HG03558 (cell line): ENCODE data around the gene PPP5C.
"Not testable (repeated sequence)": the region's sequence is repeated elsewhere in the genome, so short reads cannot be mapped to it uniquely, and the experiment has no call there.

Experiments
- ATAC-seq: cut with Tn5 transposase; IDR thresholded peaks from one replicate; pipeline ENCODE4 v1.9.1; 2021; ENCODE audit warnings: moderate number of reproducible peaks; ENCODE audit not compliant: unreplicated experiment; ENCODE audit errors: extremely low read depth

The PPP5C gene

GRCh38 chr19:46357846-46358583 lies 11.1 kb downstream of the PPP5C start:
- no peak for ATAC-seq

DNA sequence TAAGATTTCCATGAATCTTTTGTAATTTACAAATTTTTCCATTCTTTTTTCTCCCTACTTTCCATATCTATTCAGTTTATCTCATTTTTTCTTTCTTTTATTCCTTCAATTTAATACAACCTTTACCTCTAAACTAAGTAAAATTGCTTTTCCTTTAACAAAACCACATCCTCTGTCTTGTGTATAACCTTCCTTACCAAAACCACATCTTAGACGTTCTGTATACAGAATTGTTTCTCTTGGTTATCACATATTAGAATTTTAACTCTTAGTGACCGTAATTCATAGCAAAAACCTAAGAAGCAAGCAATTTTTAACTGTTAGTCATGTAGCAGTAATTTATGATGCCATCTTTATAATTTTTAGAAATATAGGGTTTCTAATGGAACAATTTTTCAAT lies 15.0 kb downstream of the PPP5C start:
- ATAC-seq: no peak

- ATAC-seq: no peak
Measured at GRCh38 chr19:46364359-46364758, 17.5 kb downstream of the PPP5C start.

DNA sequence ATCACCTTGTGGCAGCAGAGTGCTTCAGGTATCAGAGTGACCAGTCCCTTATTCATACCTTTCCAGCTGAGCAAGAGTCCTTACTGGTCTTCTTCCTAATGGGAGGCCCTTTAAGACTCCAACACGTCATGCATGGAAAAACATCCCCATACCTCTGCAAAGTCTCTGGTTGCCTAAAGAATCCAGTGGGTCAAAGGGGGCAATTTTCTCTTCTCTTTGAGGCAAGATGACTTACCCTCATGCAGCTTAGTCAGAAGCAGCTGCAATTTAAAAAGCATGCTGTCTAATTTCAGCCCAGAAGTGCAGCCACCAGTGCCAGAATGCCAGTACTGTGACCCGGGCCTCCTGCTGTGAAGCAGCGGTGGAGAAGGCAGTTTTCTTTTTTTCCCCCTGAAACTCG lies 18.7 kb downstream of the PPP5C start:
- no peak for ATAC-seq

- ATAC-seq: no peak
Measured at GRCh38 chr19:46366620-46367292, 19.9 kb downstream of the PPP5C start.

GRCh38 chr19:46367426-46367825 lies 20.5 kb downstream of the PPP5C start:
- no peak for ATAC-seq

- ATAC-seq: no peak
Measured at GRCh38 chr19:46368116-46368515, 21.2 kb downstream of the PPP5C start.

GRCh38 chr19:46369817-46370216 lies 22.9 kb downstream of the PPP5C start:
- no peak for ATAC-seq

- ATAC-seq: no peak
Measured at GRCh38 chr19:46371371-46371901, 24.5 kb downstream of the PPP5C start.

GRCh38 chr19:46372901-46373490 lies 26.1 kb downstream of the PPP5C start:
- ATAC-seq: no peak

DNA sequence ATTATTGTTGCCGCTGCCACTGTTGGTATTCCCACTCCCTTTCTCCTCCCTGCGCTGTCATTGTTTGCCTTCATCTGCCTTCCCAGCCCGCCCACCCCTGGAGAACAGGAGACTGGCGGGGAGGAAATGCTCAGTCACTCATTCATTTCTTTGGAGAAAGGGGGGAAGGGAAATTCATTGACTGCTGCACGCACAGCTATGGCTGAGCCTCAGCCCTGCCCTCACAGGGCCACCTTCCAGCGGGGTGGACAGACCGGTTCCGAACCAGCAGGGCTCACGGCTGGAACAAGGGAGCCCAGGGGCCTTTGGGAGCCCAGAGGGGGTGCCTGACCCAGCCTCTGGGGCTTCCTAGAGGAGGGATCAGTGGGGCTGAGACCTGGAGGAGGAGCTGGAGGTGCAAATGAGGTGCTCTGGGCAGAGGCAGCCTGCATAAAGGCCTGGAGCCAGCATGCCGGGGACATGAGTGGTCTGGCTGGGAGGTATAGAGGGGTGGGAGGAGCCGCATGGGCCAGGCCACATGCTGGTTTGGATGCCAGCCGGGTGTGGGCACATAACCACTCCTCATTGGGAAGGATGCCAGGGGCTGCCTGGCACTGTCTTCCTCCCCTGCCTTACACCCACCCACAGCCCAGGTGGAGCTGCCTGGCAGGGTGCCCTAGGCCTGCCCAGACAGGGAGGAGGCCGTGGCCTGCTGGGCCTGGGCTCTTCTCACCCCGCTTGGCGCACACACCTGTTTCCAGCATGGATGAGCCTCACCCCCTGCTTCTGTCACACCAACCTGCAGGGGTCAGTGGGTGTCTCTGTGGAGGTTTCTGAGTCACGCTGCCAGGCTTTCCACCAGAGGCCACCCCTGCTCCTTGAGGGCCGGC lies 26.8 kb downstream of the PPP5C start:
- no peak for ATAC-seq

DNA sequence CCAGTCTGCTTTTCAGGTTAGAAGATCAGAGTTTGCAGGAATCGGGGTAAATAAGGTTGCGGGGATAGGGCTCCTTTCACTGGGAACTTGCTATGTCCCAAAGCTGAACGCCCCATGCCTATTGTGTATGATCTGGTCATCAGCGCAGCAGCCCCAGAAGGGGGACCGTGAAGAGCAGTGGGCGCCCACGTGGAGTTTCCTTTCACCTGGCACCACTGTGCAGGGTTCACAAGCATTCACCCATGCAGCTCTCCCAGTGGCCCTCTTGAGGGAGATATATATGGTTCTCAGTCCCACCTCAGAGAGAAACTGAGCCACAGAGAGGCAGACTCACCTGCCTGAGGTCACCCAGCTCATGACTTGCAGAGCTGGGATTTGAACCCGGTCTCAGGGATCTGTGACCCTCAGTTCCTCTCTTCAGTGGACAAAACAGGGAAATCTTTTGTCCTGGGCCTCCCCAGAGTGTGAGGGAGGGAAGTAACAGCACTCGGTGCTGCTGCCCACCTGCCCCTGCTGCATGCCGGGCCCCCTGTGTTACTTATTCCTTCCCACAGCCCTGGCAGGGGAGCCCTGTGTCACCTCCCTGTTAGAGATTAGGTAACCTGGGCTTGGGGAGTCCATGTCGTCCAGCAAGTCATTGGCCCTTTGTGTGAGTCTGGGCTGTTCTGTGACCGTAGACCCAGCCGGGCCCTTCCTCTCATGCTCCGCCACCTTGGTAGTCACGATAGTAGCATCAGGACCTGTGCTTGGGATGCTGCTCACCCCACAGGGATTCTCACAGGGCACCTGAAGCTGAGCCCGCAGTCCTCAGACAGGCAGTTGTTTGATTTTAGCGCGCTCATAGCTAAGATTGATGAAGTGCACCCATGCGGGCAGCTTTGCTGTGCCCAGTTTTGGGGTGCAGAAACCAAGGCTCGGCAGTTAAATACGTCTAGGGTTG lies 27.9 kb downstream of the PPP5C start:
- no peak for ATAC-seq

DNA sequence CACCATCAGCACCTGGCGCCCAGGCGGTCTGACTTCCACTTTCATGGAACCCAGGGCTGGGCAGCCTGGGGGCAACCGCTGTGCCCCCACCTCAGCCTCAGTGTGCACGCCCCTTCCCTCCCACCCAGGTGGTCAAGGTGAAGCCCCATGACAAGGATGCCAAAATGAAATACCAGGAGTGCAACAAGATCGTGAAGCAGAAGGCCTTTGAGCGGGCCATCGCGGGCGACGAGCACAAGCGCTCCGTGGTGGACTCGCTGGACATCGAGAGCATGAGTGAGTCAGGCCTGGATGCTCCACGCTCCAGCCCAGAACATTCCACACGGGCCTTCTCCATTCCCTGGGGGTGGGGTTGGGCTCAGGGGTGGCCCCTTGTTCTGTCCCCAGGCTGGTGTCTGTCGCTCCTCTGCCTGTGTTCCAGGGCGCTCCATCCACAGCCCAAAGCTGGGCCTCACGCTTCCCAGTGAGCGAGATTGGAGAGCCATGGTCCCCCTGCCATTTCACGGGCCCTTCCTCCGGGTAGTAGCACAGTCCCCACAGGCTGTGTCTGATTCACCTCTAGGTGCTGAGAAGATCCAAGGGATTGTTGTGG lies 28.7 kb downstream of the PPP5C start:
- ATAC-seq: not testable (repeated sequence)

- no peak for ATAC-seq
Measured at GRCh38 chr19:46376241-46377153, 29.6 kb downstream of the PPP5C start.

DNA sequence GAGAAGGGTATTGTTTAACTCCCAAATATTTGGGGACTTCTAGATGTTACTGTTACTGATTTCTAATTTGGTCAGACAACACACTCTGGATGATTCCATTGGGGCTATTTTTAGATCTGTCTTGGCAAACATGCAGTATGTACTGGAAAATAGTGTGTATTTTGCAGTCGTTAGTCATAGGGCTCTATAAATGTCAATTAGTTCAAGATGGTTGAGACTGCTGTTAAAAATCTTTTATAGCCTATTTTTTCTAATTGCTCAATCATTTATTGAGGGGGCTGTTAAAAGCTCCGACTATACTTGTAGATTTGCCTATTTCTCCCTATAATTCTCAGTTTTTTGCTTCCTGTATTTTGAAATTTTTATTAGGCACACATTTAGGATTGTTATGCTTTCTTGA lies 31.4 kb downstream of the PPP5C start:
- ATAC-seq: no peak

DNA sequence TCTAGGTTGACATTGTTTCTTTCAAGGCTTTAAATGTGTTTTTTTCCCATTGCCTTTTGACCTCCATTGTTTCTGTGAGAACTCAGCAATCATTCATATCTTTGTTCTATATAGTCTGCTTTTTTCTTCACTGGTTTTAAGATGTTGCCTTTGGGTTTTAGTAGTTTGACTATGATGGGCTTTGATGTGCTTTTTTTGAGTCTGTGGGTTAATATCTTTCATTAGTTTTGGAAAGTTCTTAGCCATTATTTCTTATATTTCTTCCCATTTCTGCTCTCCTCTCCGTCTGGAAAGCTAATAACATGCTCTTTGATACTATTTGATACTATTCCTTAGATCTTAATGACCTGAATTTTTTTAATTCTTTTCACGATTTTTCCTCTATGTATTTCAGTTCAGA lies 33.8 kb downstream of the PPP5C start:
- no peak for ATAC-seq

- ATAC-seq: no peak
Measured at GRCh38 chr19:46381346-46381745, 34.5 kb downstream of the PPP5C start.

GRCh38 chr19:46381756-46382345 lies 35.0 kb downstream of the PPP5C start:
- no peak for ATAC-seq
